ENCODE measurements around the gene SIRT7.

DNA sequence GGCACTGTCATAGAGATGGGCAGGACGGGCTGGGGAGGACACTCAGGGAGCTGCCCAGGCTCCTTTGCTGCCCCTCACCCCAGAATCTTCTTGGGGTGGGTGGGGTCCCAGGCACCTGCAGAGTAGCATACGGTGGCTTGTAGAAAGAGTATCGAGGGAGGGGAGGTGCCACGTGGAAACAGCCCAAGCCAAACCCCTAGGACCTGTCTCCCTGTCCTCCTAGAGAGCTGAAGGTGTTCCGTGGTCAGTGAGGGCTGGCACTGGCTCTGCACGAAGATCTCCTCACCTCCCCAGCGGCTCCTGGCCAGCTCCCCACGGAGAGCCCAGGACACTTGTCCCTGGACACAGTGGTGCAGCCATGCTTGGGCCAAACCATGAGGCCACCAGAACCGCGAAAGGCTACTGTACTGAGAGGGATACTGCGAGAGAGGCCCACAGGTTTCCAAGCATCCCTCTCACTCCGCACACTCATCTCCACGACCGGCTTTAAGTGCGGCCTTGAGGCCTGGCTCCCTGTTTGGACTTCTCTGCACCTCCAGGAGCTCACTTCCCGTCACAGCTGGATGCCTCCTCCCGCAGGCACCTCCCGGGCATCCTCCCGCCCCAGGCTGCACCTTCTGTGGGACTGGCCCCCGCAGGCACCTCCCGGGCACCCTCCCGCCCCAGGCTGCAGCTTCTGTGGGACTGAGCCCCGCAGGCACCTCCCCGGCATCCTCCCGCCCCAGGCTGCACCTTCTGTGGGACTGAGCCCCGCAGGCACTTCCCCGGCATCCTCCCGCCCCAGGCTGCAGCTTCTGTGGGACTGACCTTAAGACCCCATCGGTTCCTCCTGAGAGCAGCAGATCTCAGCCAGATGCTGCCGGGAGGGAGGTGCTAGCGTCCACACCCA lies 11.5 kb upstream of the SIRT7 start:
- TF ChIP-seq GABPA (IDR thresholded peaks at IDR 0.05; ENCODE audit: low read depth) (no peak), EP300 (IDR thresholded peaks at IDR 0.05; ENCODE audit: borderline replicate concordance in 1 of 2, low read depth in 1 of 2, low read length in 1 of 2) (no peak)
- TF ChIP-seq, protein P1, sequence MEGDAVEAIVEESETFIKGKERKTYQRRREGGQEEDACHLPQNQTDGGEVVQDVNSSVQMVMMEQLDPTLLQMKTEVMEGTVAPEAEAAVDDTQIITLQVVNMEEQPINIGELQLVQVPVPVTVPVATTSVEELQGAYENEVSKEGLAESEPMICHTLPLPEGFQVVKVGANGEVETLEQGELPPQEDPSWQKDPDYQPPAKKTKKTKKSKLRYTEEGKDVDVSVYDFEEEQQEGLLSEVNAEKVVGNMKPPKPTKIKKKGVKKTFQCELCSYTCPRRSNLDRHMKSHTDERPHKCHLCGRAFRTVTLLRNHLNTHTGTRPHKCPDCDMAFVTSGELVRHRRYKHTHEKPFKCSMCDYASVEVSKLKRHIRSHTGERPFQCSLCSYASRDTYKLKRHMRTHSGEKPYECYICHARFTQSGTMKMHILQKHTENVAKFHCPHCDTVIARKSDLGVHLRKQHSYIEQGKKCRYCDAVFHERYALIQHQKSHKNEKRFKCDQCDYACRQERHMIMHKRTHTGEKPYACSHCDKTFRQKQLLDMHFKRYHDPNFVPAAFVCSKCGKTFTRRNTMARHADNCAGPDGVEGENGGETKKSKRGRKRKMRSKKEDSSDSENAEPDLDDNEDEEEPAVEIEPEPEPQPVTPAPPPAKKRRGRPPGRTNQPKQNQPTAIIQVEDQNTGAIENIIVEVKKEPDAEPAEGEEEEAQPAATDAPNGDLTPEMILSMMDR (IDR thresholded peaks at IDR 0.05), result no peak
